K562 (cell line): Measurements from ENCODE around the gene MYLIP. TPM values are rescaled to one million over a fixed set of nuclear protein-coding genes. Genes with fewer than 3 reads are reported as not detected.

Experiments used
- ATAC-seq: fragments of 200-7000 bp; cut with Tn5 transposase; 3 replicates; pipeline ENCODE4 v1.9.1; 2020; ENCODE audit warnings: moderate library complexity
- BruUV-seq: library from RNA; stranded (reverse); fragments of 400-500 nt; replicated peaks from 2 replicates; lab custom pipeline; 2021; lab: Mats Ljungman, UMichigan
- CTCF ChIA-PET: fragments of 300-600 bp; formaldehyde crosslinking; extraction: SDS; loops from one replicate; lab custom pipeline; 2021; ENCODE audit warnings: low intra/inter-chr PET ratio; lab: Yijun Ruan, JAX
- POLR2A ChIA-PET: fragments of 300-600, 350-650 bp; sonication (Branson Sonifier 250); formaldehyde crosslinking; extraction: SDS; loops from one replicate; lab custom pipeline; 2021; ENCODE audit warnings: antibody characterized with exemption, inconsistent platforms; lab: Yijun Ruan, JAX
- DNase-seq, 4 experiments: peaks; one replicate each; pipeline versions ENCODE4 v3.0.0 to v3.0.0-alpha.2; 2011 to 2018; ENCODE audit warnings: low spot score in 3 of 4, mixed read lengths in 3 of 4; ENCODE audit errors: extremely low read depth in 1 of 4
- FAIRE-seq: peaks from 2 replicates; lab custom pipeline; 2011; peaks lifted over from hg19 to GRCh38; lab: Jason Lieb, UNC
- H2AFZ ChIP-seq: 2 replicates; pipeline ENCODE4 v1.6.0; 2011; ENCODE audit warnings: low read depth, low read length, control low read depth, inconsistent platforms
- H3K27ac ChIP-seq: fragments of 200-600 bp; 3 replicates; pipeline ENCODE4 v1.8.0; 2011; ENCODE audit warnings: low read depth, mild to moderate bottlenecking, control low read depth, inconsistent platforms, low read length, moderate library complexity, mixed read lengths; ENCODE audit errors: extremely low read depth
- H3K27me3 ChIP-seq, 2 experiments: fragments of 300-600 bp in 1 of 2; 2 replicates in 1 of 2; 3 replicates in 1 of 2; pipeline versions ENCODE4 v1.6.0 to v1.8.0; 2011; ENCODE audit warnings: inconsistent platforms in 2 of 2, low read length in 2 of 2, mild to moderate bottlenecking in 1 of 2, mixed read lengths in 1 of 2, moderate library complexity in 1 of 2; ENCODE audit not compliant: control insufficient read depth in 2 of 2, insufficient read depth in 2 of 2
- H3K36me3 ChIP-seq: fragments of 300-600 bp; 3 replicates; pipeline ENCODE4 v1.8.0; 2011; ENCODE audit warnings: mild to moderate bottlenecking, low read length, inconsistent platforms; ENCODE audit not compliant: control insufficient read depth, insufficient read depth
- H3K4me1 ChIP-seq, 2 experiments: fragments of 200-600 bp in 1 of 2; replicated peaks in 1 of 2; 2 replicates in 1 of 2; 3 replicates in 1 of 2; pipeline versions ENCODE4 v1.5.1 to v1.8.0; 2011; ENCODE audit warnings: inconsistent platforms in 2 of 2, low read length in 2 of 2, mild to moderate bottlenecking in 1 of 2, mixed read lengths in 1 of 2, moderate library complexity in 1 of 2; ENCODE audit not compliant: control insufficient read depth in 2 of 2, insufficient read depth in 2 of 2
- H3K4me2 ChIP-seq: 2 replicates; pipeline ENCODE4 v1.6.1; 2011; ENCODE audit warnings: low read length, control low read depth, inconsistent platforms, mixed read lengths; ENCODE audit not compliant: insufficient read depth
- H3K4me3 ChIP-seq: fragments of 200-600 bp; sonication (generic), shearing (Covaris generic); 2 replicates; pipeline ENCODE4 v1.5.1; 2016; ENCODE audit warnings: control low read depth, inconsistent platforms
- H3K79me2 ChIP-seq: fragments of 200-600 bp; 3 replicates; pipeline ENCODE4 v1.8.0; 2011; ENCODE audit warnings: low read length, inconsistent platforms; ENCODE audit not compliant: control insufficient read depth, insufficient read depth
- H3K9ac ChIP-seq, 2 experiments: 2 replicates each; pipeline versions ENCODE4 v1.6.0 to v1.6.1; 2011; ENCODE audit warnings: low read depth in 2 of 2, low read length in 2 of 2, control low read depth in 1 of 2, inconsistent platforms in 1 of 2, mild to moderate bottlenecking in 1 of 2, mixed read lengths in 1 of 2; ENCODE audit not compliant: insufficient read depth in 1 of 2
- H3K9me1 ChIP-seq: one replicate; pipeline ENCODE4 v1.6.0; 2011; ENCODE audit warnings: inconsistent platforms, mild to moderate bottlenecking, low read length, moderate library complexity; ENCODE audit not compliant: control insufficient read depth, insufficient read depth
- H3K9me3 ChIP-seq: replicated peaks from 2 replicates; pipeline ENCODE4 v1.5.1; 2011; ENCODE audit warnings: low read depth, low read length, inconsistent platforms; ENCODE audit not compliant: control insufficient read depth, insufficient read depth
- H4K20me1 ChIP-seq: replicated peaks from 2 replicates; pipeline ENCODE4 v1.6.1; 2011; ENCODE audit warnings: low read length, inconsistent platforms, mixed read lengths; ENCODE audit not compliant: control insufficient read depth, insufficient read depth
- CEBPG ChIP-seq, 3 experiments: fragments of 200-800 bp in 1 of 3; sonication (Bioruptor generic) in 1 of 3; sonication (generic) in 1 of 3; formaldehyde crosslinking in 1 of 3; IDR thresholded peaks in 2 of 3; conservative IDR thresholded peaks in 1 of 3; 2 replicates each; pipeline versions ENCODE4 v1.6.1 to v1.8.0; 2016 to 2022; ENCODE audit warnings: missing compliant biosample characterization in 2 of 3, missing genetic modification characterization in 2 of 3, mild to moderate bottlenecking in 1 of 3, missing genetic modification reagents in 1 of 3
- ELF4 ChIP-seq: fragments of 450-650 bp; formaldehyde crosslinking; IDR thresholded peaks from 2 replicates; pipeline ENCODE4 v1.4.0; 2022; ENCODE audit warnings: missing genetic modification characterization
- GATAD2B ChIP-seq: fragments of 450-650 bp; IDR thresholded peaks from 2 replicates; pipeline ENCODE4 v1.6.1; 2017; ENCODE audit warnings: mild to moderate bottlenecking, borderline replicate concordance
- ZNF133 ChIP-seq: fragments of 250-450 bp; sonication (Bioruptor Pico); IDR thresholded peaks from 2 replicates; pipeline ENCODE4 v1.4.0; 2020; ENCODE audit warnings: mild to moderate bottlenecking
- ZNF143 ChIP-seq: sonication (generic); formaldehyde crosslinking; IDR thresholded peaks from 2 replicates; pipeline ENCODE4 v1.9.0; 2022; ENCODE audit warnings: mild to moderate bottlenecking, missing genetic modification reagents
- WGBS: fragments of 100-300 bp; shearing (Covaris generic); methylation state at CpG from one replicate; pipeline ENCODE4 v1.1.6; 2016; ENCODE audit warnings: low coverage, mixed read lengths; ENCODE audit not compliant: insufficient coverage; ENCODE audit errors: missing lambda C conversion rate; 5-methylcytosine and 5-hydroxymethylcytosine counted together
- in situ Hi-C: fragments of 300-500 bp; cut with MboI; formaldehyde crosslinking; loops from 4 replicates; pipeline ENCODE4 v1.15.0; 2018; ENCODE audit warnings: inconsistent platforms, mixed read lengths
- intact Hi-C: fragments of 100-400 bp; cut with micrococcal nuclease; formaldehyde crosslinking; loops from 2 replicates; pipeline ENCODE4 v1.14.2; 2022
- polyA plus RNA-seq, 8 experiments: library from polyadenylated mRNA; depleted of rRNA in 4 of 8; stranded (reverse) in 5 of 8; unstranded in 3 of 8; fragments of >200 nt; fragmentation: Nextera tagmentation in 2 of 8; fragmentation: Illumina TruSeq in 1 of 8; extraction: Ambion mirVana in 2 of 8; extraction: Trizol in 1 of 8; gene quantifications; 2 replicates each; pipeline versions ENCODE4 v1.2.1 to v1.2.3, GENCODE V29; 2011 to 2014; ENCODE audit warnings: inconsistent platforms in 1 of 8, missing spikeins in 1 of 8
- total RNA-seq, 7 experiments: library from RNA; depleted of rRNA in 6 of 7; stranded (reverse); fragments of >200 nt in 6 of 7; fragmentation: Illumina TruSeq in 2 of 7; extraction: Trizol in 2 of 7; gene quantifications; 2 replicates each; pipeline versions ENCODE4 v1.2.1 to v1.2.3, GENCODE V29; 2011 to 2021; ENCODE audit warnings: low replicate concordance in 1 of 7
- TF ChIP-seq, protein P1 (sequence below): sonication (generic); formaldehyde crosslinking; IDR thresholded peaks from 2 replicates; pipeline ENCODE4 v1.8.0; 2022; ENCODE audit warnings: mild to moderate bottlenecking, missing genetic modification reagents
- TF ChIP-seq, protein P2 (sequence below): fragments of 200-800 bp; sonication (Bioruptor generic); IDR thresholded peaks from 2 replicates; pipeline ENCODE4 v1.6.1; 2016; ENCODE audit warnings: missing genetic modification characterization, missing compliant biosample characterization
- TF ChIP-seq, protein P3 (sequence below): fragments of 250-450 bp; sonication (Bioruptor Pico); IDR thresholded peaks from 2 replicates; pipeline ENCODE4 v1.5.0; 2020; ENCODE audit warnings: mild to moderate bottlenecking, borderline replicate concordance
- TF ChIP-seq, protein P4 (sequence below): fragments of 450-650 bp; formaldehyde crosslinking; conservative IDR thresholded peaks from 2 replicates; pipeline ENCODE4 v1.4.0; 2022; ENCODE audit warnings: mild to moderate bottlenecking, missing genetic modification characterization

MYLIP gene
- total and polyA plus RNA-seq, 9 of the 15 experiments (the other 6 are each of a cell fraction or from before 2014, with no cell fraction given) = 10.8 to 43.5 (median 31.5) TPM

DNA sequence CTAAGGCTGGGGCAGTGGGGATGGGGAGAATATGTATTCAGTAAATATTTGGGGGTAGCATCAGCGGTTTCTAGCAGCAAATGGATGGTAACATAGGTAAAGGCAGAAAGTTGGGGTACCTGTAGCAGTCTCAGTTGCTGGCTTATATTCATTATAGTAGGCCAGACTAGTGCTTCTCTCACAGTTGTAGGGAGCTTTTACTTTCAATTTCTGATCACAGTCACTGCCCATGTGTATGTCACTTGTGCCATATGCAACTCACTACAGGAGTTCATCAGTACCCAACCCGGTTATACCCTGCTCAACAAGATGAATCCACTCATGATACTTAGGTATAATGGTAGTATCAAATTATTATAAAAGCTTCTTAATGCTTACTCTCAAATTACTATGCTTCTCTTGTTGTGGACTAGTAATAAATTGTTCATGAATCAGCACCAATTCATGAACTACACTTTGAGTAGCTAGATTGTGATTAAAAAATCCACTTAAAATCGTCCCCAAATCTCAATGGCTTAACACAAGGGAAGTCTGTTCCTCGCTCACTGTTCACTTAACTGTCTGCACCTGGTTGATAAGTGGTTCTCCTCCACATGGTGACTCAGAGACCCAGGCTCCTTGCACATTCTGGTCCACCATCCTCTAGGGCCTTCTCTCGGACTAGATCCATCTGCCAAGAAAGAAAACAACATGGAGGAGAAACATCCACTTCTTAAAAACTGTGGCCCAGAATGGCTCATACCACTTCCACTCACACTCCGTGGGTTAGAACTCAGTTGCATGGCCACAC lies 31.3 kb upstream of the MYLIP start:
- H3K4me3 ChIP-seq = no peak overlapping the region
- no TSS peak for BruUV-seq
- H3K9ac ChIP-seq = no peak overlapping the region
- no peaks in the 10 kb centered on the region for H3K36me3 ChIP-seq
- H2AFZ ChIP-seq = peak overlapping the region; percentile 64
- H4K20me1 ChIP-seq = no peaks in the 10 kb centered on the region
- POLR2A ChIA-PET = interaction anchor here (0.7 to 1.3 kb wide), 3 partner anchors 10 to 688 kb away, joined by 3 to 5 read pairs (median 4); no protein-coding TSS in a partner anchor
- DNase-seq (peak; percentile 39 to 78 (median 58)), ATAC-seq (peak; percentile 90), FAIRE-seq (peak; percentile 59)
- 0 out of 3 replicates have a peak overlapping the region, but pooled peaks have one; percentile 18 for H3K27ac ChIP-seq
- H3K9me1 ChIP-seq = no peaks in the 10 kb centered on the region
- CTCF ChIA-PET = interaction anchor here (0.7 kb wide), 1 partner anchor 18 kb away, joined by 3 read pairs; no protein-coding TSS in a partner anchor
- H3K79me2 ChIP-seq = no peaks in the 10 kb centered on the region
- intact Hi-C loops = no loop called here
- no peaks in the 10 kb centered on the region for H3K27me3 ChIP-seq
- H3K4me1 ChIP-seq = peaks cover 0 to 20% of the 10 kb centered on the region in 2 experiments; a peak in 3 of 5 replicates
- peaks cover 15% of the 10 kb centered on the region for H3K9me3 ChIP-seq
- no peak overlapping the region for H3K4me2 ChIP-seq
- WGBS = 20% methylated on average over 6 of the region's 6 CpGs
- in situ Hi-C loops = no loop called here
- TF ChIP-seq ZNF143 (no peak), ZNF133 (CRISPR knock-in tag) (no peak), CEBPG (CRISPR knock-in tag; IDR thresholded peaks at IDR 0.05) (no peak), CEBPG (tag; conservative IDR thresholded peaks at IDR 0.05 in 1 of 2, IDR thresholded peaks at IDR 0.05 in 1 of 2) (no peak), ELF4 (CRISPR knock-in tag) (no peak), GATAD2B (no peak)
- TF ChIP-seq, protein P1, sequence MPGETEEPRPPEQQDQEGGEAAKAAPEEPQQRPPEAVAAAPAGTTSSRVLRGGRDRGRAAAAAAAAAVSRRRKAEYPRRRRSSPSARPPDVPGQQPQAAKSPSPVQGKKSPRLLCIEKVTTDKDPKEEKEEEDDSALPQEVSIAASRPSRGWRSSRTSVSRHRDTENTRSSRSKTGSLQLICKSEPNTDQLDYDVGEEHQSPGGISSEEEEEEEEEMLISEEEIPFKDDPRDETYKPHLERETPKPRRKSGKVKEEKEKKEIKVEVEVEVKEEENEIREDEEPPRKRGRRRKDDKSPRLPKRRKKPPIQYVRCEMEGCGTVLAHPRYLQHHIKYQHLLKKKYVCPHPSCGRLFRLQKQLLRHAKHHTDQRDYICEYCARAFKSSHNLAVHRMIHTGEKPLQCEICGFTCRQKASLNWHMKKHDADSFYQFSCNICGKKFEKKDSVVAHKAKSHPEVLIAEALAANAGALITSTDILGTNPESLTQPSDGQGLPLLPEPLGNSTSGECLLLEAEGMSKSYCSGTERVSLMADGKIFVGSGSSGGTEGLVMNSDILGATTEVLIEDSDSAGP (CRISPR knock-in tag) = no peak
- TF ChIP-seq, protein P2, sequence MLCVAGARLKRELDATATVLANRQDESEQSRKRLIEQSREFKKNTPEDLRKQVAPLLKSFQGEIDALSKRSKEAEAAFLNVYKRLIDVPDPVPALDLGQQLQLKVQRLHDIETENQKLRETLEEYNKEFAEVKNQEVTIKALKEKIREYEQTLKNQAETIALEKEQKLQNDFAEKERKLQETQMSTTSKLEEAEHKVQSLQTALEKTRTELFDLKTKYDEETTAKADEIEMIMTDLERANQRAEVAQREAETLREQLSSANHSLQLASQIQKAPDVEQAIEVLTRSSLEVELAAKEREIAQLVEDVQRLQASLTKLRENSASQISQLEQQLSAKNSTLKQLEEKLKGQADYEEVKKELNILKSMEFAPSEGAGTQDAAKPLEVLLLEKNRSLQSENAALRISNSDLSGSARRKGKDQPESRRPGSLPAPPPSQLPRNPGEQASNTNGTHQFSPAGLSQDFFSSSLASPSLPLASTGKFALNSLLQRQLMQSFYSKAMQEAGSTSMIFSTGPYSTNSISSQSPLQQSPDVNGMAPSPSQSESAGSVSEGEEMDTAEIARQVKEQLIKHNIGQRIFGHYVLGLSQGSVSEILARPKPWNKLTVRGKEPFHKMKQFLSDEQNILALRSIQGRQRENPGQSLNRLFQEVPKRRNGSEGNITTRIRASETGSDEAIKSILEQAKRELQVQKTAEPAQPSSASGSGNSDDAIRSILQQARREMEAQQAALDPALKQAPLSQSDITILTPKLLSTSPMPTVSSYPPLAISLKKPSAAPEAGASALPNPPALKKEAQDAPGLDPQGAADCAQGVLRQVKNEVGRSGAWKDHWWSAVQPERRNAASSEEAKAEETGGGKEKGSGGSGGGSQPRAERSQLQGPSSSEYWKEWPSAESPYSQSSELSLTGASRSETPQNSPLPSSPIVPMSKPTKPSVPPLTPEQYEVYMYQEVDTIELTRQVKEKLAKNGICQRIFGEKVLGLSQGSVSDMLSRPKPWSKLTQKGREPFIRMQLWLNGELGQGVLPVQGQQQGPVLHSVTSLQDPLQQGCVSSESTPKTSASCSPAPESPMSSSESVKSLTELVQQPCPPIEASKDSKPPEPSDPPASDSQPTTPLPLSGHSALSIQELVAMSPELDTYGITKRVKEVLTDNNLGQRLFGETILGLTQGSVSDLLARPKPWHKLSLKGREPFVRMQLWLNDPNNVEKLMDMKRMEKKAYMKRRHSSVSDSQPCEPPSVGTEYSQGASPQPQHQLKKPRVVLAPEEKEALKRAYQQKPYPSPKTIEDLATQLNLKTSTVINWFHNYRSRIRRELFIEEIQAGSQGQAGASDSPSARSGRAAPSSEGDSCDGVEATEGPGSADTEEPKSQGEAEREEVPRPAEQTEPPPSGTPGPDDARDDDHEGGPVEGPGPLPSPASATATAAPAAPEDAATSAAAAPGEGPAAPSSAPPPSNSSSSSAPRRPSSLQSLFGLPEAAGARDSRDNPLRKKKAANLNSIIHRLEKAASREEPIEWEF (CRISPR knock-in tag) = no peak
- TF ChIP-seq, protein P3, sequence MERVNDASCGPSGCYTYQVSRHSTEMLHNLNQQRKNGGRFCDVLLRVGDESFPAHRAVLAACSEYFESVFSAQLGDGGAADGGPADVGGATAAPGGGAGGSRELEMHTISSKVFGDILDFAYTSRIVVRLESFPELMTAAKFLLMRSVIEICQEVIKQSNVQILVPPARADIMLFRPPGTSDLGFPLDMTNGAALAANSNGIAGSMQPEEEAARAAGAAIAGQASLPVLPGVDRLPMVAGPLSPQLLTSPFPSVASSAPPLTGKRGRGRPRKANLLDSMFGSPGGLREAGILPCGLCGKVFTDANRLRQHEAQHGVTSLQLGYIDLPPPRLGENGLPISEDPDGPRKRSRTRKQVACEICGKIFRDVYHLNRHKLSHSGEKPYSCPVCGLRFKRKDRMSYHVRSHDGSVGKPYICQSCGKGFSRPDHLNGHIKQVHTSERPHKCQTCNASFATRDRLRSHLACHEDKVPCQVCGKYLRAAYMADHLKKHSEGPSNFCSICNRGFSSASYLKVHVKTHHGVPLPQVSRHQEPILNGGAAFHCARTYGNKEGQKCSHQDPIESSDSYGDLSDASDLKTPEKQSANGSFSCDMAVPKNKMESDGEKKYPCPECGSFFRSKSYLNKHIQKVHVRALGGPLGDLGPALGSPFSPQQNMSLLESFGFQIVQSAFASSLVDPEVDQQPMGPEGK (CRISPR knock-in tag) = no peak
- TF ChIP-seq, protein P4, sequence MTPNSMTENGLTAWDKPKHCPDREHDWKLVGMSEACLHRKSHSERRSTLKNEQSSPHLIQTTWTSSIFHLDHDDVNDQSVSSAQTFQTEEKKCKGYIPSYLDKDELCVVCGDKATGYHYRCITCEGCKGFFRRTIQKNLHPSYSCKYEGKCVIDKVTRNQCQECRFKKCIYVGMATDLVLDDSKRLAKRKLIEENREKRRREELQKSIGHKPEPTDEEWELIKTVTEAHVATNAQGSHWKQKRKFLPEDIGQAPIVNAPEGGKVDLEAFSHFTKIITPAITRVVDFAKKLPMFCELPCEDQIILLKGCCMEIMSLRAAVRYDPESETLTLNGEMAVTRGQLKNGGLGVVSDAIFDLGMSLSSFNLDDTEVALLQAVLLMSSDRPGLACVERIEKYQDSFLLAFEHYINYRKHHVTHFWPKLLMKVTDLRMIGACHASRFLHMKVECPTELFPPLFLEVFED (CRISPR knock-in tag) = no peak
